Tibial nerve (tissue), 3 donors: Measurements from ENCODE around the gene CD244.

Source experiments
- POLR2A ChIP-seq, 2 donors: fragments of 450-650 bp; IDR thresholded peaks; one replicate each; pipeline ENCODE4 v1.6.1; 2017; ENCODE audit warnings: antibody characterized with exemption in 2 of 2, mild to moderate bottlenecking in 2 of 2, moderate library complexity in 2 of 2
- TF ChIP-seq, protein P1 (sequence below), 5 experiments: fragments of 200-600 bp in 3 of 5; fragments of 450-650 bp in 2 of 5; sonication (generic) in 3 of 5; IDR thresholded peaks; one replicate each; pipeline ENCODE4 v1.5.1; 2016 to 2019; ENCODE audit warnings: antibody characterized with exemption in 5 of 5, mild to moderate bottlenecking in 3 of 5, moderate library complexity in 2 of 5

DNA sequence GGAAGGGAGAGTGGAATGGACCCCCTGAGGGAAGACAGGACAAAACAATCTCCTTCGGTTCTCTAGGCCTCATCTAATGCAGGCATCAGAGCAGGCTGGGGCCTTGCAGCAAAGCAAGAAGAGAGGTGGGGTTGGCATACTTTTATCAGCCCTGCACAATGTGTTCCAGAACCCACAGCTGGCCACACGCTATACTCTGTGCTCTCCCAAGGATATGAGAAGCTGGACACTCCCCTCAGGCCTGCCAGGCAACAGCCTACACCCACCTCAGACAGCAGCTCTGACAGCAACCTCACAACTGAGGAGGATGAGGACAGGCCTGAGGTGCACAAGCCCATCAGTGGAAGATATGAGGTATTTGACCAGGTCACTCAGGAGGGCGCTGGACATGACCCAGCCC lies 39.4 kb downstream of the CD244 start:
- TF ChIP-seq, protein P1, sequence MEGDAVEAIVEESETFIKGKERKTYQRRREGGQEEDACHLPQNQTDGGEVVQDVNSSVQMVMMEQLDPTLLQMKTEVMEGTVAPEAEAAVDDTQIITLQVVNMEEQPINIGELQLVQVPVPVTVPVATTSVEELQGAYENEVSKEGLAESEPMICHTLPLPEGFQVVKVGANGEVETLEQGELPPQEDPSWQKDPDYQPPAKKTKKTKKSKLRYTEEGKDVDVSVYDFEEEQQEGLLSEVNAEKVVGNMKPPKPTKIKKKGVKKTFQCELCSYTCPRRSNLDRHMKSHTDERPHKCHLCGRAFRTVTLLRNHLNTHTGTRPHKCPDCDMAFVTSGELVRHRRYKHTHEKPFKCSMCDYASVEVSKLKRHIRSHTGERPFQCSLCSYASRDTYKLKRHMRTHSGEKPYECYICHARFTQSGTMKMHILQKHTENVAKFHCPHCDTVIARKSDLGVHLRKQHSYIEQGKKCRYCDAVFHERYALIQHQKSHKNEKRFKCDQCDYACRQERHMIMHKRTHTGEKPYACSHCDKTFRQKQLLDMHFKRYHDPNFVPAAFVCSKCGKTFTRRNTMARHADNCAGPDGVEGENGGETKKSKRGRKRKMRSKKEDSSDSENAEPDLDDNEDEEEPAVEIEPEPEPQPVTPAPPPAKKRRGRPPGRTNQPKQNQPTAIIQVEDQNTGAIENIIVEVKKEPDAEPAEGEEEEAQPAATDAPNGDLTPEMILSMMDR (IDR thresholded peaks at IDR 0.05), result no peak
- TF ChIP-seq POLR2A (IDR thresholded peaks at IDR 0.05), result no peak
